DMS 273 treated with DMSO at 0.1 percent for 48 hours (cell line): ENCODE measurements around the gene SMAP2.
"Not testable (repeated sequence)": the region's sequence is repeated elsewhere in the genome, so short reads cannot be mapped to it uniquely, and the experiment has no call there.

Experiments used
- DNase-seq: peaks from one replicate; lab custom pipeline; 2025; lab: John Stamatoyannopoulos, UW

Gene SMAP2

GRCh38 chr1:40373323-40374283, at the start of gene SMAP2:
Gene SMAP2, plus strand, starts transcription at chr1:40373727. Its CDS starts 394 bp downstream, at chr1:40374121.
- DNase-seq, result peak; percentile 100

GRCh38 chr1:40331403-40331802, 42.1 kb upstream of the SMAP2 start:
- DNase-seq, result not testable (repeated sequence)

GRCh38 chr1:40332695-40333094, 40.8 kb upstream of the SMAP2 start:
- no peak for DNase-seq

- DNase-seq, result no peak
Observed at GRCh38 chr1:40337443-40337842, 36.1 kb upstream of the SMAP2 start.

- peak; percentile 100 for DNase-seq
Observed at GRCh38 chr1:40338745-40339419, 34.6 kb upstream of the SMAP2 start.

- no peak for DNase-seq
Observed at GRCh38 chr1:40339420-40340323, 33.9 kb upstream of the SMAP2 start.

GRCh38 chr1:40341491-40342380, 31.8 kb upstream of the SMAP2 start:
- DNase-seq, result no peak

- DNase-seq, result not testable (repeated sequence)
Observed at GRCh38 chr1:40342381-40342717, 31.2 kb upstream of the SMAP2 start.

- DNase-seq, result no peak
Observed at GRCh38 chr1:40344597-40344996, 28.9 kb upstream of the SMAP2 start.

- no peak for DNase-seq
Observed at GRCh38 chr1:40350391-40350790, 23.1 kb upstream of the SMAP2 start.

- DNase-seq, result no peak
Observed at GRCh38 chr1:40351124-40351523, 22.4 kb upstream of the SMAP2 start.

- DNase-seq, result no peak
Observed at GRCh38 chr1:40352126-40352525, 21.4 kb upstream of the SMAP2 start.

- DNase-seq, result no peak
Observed at GRCh38 chr1:40353082-40353481, 20.4 kb upstream of the SMAP2 start.

GRCh38 chr1:40357625-40358024, 15.9 kb upstream of the SMAP2 start:
- DNase-seq, result no peak

GRCh38 chr1:40360631-40361030, 12.9 kb upstream of the SMAP2 start:
- no peak for DNase-seq

- DNase-seq, result no peak
Observed at GRCh38 chr1:40361201-40361600, 12.3 kb upstream of the SMAP2 start.

GRCh38 chr1:40361637-40362036, 11.9 kb upstream of the SMAP2 start:
- DNase-seq, result no peak

- no peak for DNase-seq
Observed at GRCh38 chr1:40362199-40362598, 11.3 kb upstream of the SMAP2 start.

GRCh38 chr1:40362699-40363098, 10.8 kb upstream of the SMAP2 start:
- no peak for DNase-seq

GRCh38 chr1:40363721-40364120, 9.8 kb upstream of the SMAP2 start:
- DNase-seq, result peak; percentile 95

- DNase-seq, result no peak
Observed at GRCh38 chr1:40371707-40372258, 1.7 kb upstream of the SMAP2 start.
